Umbilical cord (tissue), 2 donors: Measurements from ENCODE around the gene ARPC3. TPM values are rescaled to one million over a fixed set of nuclear protein-coding genes. Genes with fewer than 3 reads are reported as not detected.
"Not testable (repeated sequence)": the region's sequence is repeated elsewhere in the genome, so short reads cannot be mapped to it uniquely, and the experiment has no call there.

Experiments
- DNase-seq: peaks from one replicate; pipeline ENCODE4 v3.0.0-alpha.2; 2015; ENCODE audit warnings: low spot score
- total RNA-seq: library from RNA; depleted of rRNA; stranded (reverse); fragments of >200 nt; gene quantifications from one replicate; pipeline ENCODE4 v1.2.3, GENCODE V29; 2014; ENCODE audit warnings: low replicate concordance; ENCODE audit not compliant: insufficient read depth

The ARPC3 gene
- total RNA-seq: 231 TPM

DNA sequence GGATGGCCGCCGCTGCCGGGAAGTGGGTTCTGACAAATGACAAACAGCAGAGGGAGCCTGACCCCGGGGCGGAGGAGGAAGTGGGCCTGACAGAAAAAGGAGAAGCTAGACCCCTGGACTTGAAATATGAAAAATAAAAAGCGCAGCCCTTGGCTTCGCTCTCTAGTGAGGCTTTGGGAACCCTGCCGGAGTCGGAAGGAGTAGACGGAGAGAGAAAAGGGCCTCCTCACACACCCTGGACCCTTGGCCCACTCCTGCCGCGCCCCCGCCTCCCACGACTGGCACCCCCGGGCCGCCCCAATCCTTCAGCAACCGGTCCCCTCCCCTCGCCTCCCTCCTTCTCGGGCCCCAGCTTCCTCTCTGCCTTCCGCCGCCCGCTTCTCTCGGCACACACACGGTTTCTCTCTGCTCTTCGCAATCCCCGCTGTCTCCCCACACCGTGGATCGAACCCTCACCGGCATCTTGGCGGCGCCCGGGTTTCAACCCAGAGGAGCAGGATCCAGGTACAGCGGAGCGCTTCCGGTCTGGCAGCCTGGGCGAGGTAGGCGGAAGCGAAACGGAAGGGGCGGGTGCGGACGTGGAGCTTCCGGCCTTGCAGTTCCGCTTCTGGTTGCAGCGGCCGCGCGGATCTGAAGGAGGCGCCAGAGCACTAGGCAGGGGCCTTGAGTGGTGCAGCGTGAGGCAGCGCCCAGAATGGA is at the start of gene ARPC3:
TSS of gene ARPC3 (minus strand) at position 539 of the 699 bp plus-strand sequence. CDS start at position 462, 77 bp downstream.
- DNase-seq: peak; percentile 98

GRCh38 chr12:110498984-110499706 is 49.0 kb upstream of the ARPC3 start:
- DNase-seq: peak; percentile 1

DNA sequence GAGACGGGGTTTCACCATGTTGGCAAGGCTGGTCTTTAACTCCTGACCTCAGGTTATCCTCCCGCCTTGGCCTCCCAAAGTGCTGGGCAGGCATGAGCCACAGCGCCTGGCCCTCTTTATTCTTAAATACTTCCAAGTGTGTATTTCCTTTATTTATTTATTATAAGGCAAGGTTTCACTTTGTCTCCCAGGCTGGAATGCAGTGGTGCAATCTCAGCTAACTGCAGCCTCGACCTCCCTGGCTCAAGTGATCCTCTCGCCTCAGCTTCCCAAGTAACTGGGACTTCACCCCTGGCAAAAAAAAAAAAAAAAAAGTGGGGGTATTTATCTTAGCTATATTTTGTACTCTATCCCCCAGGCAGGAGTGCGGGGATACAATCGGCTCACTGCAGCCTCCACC is 25.3 kb upstream of the ARPC3 start:
- no peak for DNase-seq

GRCh38 chr12:110468214-110469048 is 18.3 kb upstream of the ARPC3 start, which contains the start of the genes FAM216A and GPN3:
TSS of gene FAM216A (plus strand) at chr12:110468845. CDS start at chr12:110468876, 31 bp downstream.
TSS of gene GPN3 (minus strand) at chr12:110468257. CDS start at chr12:110468203, 54 bp downstream.
- DNase-seq: peak; percentile 99

DNA sequence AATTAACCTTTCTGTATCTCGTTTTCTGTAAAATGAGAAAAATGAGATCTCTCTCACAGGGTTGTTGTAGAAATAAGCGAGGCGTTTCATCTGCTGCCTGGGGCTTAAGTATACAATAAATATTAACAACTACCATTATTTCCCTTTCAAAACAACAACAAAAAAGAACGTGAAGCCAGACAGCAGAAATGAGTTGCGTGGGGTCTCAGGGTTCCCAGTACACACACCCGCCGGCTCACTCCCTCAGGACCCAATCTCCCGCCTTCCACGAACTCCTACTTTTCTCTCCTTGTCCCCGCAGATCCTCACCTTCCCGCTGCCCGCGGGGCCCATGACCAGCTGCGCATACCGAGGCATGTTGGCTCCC is 17.7 kb upstream of the ARPC3 start:
- no peak for DNase-seq

DNA sequence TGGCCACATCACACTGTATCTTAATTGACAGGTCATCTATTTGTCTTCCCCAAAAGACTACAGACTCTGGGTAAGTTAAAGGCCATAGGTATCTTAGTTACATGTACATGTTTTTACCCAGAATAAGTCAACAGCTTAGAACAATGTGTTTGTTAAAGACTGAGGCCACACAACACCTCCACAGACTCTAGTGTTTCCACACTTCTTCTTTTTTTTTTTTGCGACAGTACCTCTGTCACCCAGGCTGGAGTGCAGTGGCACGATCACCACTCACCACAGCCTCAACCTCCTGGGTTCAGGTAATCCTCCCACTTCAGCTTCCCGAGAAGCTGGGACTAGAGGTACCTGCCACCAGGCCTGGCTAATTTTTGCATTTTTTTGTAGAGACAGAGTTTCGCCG is 16.7 kb upstream of the ARPC3 start:
- no peak for DNase-seq

DNA sequence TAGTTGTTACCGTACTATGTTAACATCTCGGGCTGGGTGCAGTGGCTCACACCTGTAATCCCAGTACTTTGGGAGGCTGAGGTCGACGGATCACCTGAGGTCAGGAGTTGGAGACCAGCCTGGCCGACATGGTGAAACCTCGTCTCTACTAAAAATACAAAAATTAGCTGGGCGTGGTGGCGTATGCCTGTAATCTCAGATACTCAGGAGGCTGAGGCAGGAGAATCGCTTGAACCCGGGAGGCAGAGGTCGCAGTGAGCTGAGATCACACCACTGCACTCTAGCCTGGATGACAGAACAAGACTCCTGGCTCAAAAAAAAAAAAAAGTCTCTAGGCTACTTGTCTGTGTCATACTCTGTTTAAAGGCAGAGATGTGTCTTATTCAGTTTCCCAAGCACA is 15.6 kb upstream of the ARPC3 start:
- not testable (repeated sequence) for DNase-seq

- DNase-seq: no peak
Observed at GRCh38 chr12:110465024-110465423, 14.9 kb upstream of the ARPC3 start.

- not testable (repeated sequence) for DNase-seq
Observed at GRCh38 chr12:110461189-110461588, 11.1 kb upstream of the ARPC3 start.

DNA sequence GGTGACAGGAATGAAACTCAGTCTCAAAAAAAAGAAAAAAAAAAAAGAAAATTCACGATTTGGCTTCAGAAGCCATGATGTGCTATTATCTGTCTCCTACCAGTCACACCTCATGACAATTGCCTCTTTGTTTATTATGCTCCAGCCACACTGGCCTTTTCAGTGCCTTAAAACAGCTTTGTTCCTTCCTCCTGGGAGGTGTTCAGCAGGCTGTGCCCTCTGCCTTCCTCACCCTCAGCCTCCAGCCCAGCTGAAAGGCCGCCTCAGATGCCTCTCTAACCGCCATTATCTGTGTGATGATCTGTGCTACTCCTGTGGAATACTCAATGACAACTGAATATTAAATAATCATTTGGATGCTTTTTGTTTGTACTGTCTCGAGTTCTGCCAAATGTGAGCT is 8.6 kb upstream of the ARPC3 start:
- DNase-seq: no peak

DNA sequence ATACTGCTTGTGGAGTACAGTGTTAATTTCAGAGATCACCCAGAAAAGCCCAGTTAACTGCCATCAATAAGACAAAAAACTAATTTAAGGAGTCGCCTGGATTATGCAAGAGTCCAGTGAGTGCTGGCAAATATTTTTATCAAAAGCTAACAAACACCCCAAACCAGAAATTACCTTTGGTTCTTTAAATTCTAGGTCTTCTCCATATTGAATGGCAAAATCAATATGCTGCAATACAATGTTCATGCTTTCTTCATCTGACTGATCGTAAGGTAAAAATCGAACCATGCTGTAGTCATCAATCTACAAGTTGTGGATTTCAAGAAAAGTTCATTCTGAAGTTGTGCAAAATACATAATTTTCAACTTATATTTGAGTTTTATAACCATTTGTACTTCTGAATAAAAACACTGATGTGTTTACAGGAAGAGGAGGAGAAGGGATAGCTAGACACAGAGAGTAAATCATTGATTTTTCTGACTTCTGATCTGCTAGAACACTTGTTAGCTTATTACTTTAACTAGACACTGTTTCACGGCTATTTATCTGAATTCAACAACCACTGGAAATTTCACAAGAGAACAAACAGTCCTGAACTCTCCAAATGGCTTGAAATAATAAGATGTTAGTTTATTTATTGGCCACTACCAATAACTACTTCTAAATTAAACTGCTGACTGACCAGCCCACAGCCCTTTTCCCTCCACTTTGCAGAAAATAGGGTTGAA is 3.6 kb upstream of the ARPC3 start:
- DNase-seq: no peak

GRCh38 chr12:110451263-110451662 is 1.1 kb upstream of the ARPC3 start:
- no peak for DNase-seq

DNA sequence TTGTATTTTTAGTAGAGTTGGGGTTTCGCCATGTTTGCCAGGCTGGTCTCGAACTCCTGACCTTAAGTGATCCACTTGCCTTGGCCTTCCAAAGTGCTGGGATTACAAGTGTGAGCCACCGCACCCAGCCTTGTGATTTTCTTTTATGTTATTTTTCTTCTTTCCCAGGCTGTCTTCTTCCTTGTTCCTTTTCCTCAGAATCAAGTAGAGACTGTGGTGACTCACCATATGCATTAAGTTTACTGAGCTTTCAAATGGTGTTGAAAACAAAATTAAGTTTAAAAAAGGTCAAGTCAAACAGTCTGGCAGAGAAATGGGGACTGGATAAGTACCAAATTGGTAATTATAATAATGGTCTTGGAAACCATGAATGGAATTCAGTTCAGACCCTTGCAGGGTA is 5.7 kb downstream of the ARPC3 start:
- no peak for DNase-seq

- no peak for DNase-seq
Observed at GRCh38 chr12:110436231-110436630, 13.9 kb downstream of the ARPC3 start.

DNA sequence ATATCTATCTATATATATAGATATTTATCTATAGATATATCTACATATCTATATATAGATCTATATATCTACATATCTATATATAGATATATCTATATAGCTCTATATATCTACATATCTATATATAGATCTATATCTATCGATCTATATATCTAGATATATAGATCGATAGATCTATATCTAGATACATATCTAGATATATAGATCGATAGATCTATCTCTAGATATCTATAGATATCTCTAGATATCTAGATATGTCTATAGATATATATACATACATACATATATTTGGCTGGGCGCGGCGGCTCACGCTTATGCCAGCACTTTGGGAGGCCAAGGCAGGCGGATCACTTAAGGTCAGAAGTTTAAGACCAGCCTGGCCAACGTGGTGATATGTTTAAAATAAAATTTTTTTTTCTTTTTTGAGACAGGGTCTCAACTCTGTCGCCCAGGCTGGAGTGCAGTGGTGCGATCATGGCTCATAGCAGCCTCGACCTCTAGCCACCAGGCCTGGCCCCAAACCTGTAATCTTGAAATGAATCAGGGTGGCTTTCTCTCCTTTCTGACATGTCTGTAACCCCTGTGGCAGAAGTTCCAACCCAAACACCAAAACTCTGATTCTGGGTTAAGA is 18.1 kb downstream of the ARPC3 start:
- DNase-seq: no peak

GRCh38 chr12:110429676-110430075 is 20.5 kb downstream of the ARPC3 start:
- DNase-seq: not testable (repeated sequence)

GRCh38 chr12:110426406-110426805 is 23.7 kb downstream of the ARPC3 start:
- DNase-seq: no peak

GRCh38 chr12:110424237-110424636 is 25.9 kb downstream of the ARPC3 start:
- no peak for DNase-seq

GRCh38 chr12:110421701-110422100 is 28.4 kb downstream of the ARPC3 start:
- DNase-seq: no peak

DNA sequence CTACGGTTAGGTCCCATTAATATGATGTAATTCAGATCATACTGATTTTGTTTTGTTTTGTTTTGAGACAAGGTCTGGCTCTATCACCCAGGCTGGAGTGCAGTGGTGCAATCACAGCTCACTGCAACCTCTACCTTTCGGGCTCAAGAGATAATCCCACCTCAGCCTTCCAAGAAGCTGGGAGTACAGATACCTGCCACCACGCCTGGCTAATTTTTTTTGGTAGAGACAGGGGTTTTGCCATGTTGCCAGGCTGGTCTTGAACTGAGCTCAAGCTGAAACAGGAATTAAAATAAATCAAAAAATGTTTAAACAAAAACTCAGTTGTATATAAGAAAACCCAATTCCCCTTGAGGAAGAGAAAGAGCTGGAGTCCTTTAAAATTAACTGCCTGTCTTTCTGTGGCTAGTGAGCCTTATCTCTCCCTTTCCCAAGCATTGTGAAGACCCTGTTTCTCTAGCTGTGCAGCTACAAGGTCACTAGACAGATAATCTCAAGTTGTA is 28.9 kb downstream of the ARPC3 start:
- DNase-seq: no peak

DNA sequence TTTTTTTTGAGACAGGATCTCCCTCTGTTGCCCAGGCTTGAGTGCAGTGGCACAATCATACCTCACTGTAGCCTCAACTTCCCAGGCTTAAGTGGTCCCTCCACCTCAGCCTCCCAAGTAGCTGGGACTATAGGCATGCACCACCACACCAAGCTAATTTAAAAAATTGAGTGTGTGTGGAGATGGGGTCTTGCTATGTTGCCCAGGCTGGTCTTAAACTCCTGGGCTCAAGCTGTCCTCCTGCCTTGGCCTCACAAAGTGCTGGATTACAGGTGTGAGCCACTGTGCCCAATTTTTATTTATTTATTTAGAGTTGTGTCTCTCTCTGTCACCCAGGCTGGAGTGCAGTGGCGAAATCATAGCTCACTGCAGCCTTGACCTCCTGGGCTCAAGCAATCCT is 29.5 kb downstream of the ARPC3 start:
- DNase-seq: not testable (repeated sequence)
